Ramos (cell line): Measurements from ENCODE around the gene ANAPC2.

ENCODE experiments used
- in situ Hi-C: fragments of 300-500 bp; cut with MboI; formaldehyde crosslinking; loops from one replicate; pipeline ENCODE4 v1.14.3; 2022; ENCODE audit warnings: low sequenced_read_pairs; ENCODE audit not compliant: unreplicated experiment

Gene ANAPC2

DNA sequence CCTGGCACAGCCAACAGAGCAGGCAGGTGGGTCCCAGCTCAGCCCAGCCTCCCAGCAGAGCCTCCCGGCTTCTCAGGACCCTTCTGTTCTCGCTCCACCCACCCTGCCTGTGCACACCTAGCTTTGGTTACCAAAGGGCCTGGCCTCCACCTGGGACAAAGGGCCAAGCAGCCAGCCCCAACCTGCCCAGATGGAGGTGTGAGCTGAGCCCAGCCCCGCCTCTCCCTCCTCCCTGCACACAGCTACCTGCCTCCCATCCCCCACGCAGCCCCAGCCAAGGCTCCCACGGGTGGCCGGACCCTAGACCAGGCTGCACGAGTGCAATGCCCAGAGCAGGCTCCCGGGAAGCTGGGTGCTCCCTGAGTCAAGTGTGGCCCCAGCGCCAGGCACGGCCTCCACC lies 6.5 kb upstream of the ANAPC2 start:
- in situ Hi-C loops = no loop called here

DNA sequence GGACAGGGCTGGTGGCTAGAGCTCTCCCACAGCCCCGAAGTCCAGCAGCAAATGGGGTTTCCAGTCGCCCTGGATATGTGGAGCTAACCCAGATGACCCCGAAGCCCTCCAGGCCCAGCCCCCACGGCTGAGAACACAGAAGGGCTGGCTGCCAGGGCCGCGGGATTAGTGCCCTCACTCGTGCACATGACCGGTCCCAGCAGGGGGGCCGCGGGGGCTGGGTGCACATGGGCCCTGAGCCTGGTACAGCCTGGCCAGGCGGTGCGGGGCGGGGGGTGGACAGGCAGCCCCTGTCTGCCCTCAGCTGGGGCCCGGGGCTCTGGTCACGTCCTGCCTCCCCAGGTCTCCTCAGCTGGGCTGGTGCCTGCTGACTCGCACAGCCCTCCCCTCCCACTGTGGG lies 6.0 kb upstream of the ANAPC2 start:
- in situ Hi-C loops = no loop called here

DNA sequence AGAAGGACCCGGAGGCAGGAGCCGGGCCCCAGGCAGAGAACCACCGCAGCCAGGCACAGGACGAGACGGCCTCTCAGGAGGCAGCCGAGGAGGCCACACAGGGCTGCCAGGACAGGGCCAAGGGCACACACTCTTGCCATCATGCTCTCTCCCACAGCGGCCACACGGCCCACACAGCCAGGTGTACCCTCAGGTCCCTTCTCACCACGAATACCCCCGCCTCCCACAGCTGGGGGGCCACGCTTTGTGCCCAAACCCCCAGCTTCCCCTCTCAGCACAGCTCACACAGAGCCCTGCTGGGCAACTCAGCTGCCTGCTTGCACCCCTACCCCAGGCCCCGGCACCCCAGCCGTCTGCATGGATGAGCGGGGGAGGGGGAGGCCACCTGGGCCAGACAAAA lies 5.4 kb upstream of the ANAPC2 start:
- in situ Hi-C loops = no loop called here

DNA sequence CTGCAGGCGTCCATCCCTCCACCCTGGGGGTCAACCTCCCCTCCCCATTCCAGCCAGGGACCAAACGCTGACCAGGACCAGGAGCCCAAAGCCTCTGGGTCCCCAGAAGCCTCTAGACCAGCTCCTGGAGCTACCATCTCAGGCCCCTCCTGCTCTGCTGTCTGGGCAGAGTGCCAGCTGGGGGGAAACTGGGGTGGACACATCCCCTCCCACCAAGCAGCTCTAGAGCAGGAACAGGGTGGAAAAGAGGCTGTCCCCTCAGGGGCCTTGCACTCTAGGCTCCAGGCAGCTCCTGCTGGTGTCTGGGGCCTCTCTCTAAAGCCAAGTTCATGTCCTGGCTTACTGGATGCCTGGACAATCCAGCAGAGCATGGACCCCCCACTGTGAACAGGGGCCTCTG lies 4.5 kb upstream of the ANAPC2 start:
- in situ Hi-C loops = no loop called here

DNA sequence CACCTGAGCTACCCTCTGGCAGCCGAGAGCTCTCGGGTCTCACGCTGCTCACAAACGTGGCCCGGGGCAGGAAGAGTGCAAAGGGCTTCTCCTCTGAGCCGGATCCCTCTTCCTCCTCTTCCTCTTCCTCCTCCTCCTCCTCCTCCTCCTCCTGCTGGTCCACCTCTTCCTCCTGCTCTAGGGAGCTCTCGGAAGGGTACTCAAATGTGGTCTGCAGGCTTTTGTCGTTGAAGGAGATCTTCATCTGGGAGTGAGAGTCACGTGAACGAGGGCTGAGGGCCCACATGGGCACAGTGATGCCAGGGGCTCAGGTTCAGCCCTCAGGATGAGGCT lies 4.1 kb upstream of the ANAPC2 start:
- in situ Hi-C loops = no loop called here

DNA sequence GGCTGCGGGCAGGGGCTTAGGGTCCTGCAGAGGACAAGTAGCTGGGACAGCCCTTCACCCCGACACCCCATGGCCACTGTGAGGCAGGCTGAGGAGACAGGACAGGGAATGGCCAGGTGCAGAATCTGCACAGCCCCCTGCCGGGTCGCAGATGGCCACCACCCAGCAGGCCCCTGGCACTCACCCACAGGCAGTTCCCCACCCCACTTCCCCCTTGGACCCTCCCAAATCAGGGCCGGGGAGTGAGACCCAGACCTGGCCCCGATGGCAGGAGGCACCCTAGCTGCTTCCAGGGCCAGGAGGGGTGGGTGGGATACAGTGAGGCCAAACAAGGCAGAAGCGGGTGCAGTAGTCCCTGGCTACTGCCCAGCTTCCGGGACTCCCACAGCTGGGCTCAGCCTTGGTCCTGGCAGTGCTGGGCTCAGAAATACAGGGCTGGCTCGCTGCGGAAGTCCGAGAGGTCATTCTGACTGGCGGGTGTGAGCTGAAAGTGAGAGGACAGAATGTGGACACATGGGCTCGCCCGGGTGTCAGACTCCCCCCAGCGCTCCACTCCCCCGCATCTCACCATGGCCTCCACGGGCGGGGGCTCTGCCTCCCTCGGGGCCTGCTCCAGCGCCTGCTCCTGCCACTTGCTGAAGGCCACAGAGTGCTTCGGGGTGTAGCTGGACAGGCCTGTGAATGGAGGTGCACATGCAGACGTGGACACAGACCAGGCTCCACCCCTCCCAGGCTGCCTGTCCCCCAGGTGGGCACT lies 3.5 kb upstream of the ANAPC2 start:
- in situ Hi-C loops = no loop called here

DNA sequence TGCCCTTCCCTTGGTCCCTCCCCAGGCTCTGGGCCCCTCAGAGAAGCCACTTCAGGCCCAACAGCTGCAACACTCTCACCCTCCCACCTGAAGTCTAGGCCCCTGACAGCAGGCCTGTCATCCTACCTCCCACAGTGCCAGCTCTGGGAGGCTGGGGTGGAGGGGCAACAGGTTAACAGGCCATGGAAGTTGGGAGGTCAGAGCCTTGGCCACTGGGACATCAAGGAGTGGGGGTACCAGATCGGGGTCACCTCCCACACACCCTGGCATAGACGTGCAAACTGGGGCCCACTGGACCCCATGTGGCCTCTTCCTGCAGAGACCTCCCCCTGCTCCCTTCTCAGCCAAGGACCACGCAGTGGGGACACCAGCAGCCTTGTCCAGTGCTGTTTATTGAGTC lies 2.9 kb upstream of the ANAPC2 start:
- in situ Hi-C loops = no loop called here

DNA sequence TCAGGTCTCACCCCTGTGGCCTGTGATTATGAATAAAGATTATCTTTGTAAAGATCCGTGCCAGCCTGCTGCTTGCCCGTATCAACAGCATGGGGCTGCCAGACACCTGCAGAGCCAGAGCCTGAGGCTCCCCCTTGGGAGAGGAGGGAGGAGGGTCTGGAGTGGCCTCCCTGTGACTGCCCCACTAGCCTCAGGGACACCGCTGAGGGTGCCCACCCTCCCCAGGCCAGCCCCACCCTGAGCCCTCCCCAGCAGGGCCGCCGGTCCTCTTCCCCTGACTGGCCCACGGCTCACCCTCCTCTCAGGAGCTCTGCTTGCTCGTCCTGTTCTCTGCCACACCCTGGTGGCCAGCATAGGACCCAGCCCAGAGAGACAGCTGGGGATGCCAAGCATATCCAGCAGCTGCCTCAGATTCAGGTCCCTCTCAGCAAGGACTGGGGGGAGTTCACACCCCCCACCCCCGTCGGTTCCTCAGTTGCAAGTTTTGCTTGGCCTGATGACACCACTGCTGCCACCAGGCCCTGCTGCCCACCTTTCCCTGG lies 2.0 kb upstream of the ANAPC2 start:
- in situ Hi-C loops = no loop called here

DNA sequence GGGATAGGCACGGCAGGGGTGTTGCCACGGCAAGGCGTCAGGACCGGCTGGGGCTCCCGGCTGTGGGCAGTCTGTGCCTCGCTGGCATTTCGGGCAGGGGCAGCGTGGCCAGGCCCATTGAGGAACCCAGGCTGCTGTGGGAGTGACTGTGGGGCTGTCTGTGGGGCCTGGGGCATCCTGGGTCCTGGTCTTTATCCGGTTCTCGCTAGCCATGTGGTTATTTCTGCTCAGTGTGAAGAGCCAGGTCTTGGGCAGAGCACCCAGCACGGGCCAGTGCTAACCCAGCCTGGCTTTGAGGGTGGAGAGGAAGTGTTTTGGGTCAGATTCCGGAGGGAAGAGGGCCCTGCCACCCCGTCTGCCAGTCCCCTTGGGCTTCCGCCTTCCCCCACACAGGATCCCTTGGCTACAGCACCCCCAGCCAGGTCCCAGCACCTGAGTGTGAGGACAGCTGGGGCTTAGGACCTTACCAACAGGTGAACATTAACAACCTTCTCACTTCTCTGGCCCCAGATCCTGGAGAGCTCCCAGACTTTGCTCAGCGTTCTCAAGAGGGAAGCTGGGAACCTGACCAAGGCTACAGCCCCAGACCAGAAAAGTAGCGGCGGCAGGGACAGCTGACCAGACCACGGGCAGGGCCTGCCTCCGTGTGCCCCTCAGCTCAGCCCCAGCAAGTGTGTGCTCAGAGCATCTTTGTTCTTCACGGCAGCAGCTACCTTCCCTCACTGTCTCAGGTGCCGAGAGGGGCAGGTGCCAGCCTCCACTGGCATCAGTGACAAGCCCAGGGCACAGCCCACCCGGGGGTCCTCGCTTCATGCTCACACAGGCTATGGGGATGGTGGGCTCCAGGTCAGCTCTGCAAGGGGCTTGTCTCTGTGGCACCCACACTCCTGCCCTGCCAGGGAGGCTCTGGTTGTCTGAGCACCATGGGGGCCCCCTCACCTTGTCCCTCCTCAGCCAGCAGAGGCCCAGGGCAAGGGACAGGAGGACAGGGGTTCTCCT lies 1.2 kb upstream of the ANAPC2 start:
- in situ Hi-C loops = no loop called here

DNA sequence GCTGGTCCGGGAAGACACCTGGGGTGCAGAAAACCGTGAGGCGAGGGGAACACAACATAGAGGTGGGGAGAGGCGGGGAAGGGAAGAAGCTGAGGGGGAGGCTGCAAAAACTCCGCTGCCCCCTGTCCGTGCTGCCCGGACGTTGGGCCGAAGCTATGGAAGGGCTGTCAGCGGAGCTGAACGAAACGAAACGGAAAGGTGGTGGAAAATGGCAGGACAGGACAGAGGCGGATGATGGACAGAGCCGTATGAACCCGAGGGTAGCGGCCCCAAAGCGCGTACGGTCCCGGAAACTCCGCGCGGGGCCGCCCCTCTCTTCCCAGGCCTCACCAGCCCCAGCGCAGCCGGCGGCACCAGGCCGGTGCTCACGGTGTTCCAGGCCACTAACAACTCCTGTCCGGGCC lies 272 bp downstream of the ANAPC2 start:
- in situ Hi-C loops = no loop called here

DNA sequence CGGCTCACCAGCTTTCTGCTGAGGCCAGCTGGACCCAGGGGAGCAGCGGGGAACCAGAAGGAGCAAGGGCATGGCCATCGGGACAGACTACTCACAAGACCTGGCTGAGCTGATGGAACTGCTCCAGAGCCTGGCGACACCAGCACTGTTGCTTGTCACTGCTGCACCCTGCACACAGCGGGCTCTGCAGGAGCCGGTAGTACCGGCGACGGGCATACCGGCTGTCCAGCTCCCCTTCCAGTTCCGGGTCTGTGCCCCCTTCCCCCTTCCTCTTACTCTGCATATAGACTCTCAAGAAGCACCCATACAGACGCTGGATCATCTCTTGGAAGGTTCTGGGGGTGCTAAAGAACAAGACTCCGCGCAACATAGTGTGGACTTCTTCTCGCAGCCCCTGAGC lies 974 bp downstream of the ANAPC2 start:
- in situ Hi-C loops = no loop called here

DNA sequence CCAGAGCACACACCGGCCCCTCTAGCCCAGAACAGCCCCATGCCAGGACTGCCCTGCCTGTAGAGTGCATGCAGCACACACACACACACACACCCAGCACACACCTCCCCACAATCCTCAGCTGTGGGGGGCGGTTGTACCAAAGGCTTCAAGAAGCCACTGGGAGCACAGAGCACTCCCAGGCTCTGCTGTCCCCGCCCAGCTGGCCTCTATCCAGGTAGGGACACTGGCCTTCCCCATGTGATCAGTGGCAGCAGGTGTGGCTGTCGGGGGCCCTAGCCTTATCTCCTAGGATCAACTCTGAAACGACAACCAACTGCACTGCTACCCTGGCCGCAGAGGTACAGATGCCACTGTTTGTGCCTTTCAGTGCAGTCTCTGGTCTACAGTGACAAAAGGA lies 2.0 kb downstream of the ANAPC2 start:
- in situ Hi-C loops = no loop called here

DNA sequence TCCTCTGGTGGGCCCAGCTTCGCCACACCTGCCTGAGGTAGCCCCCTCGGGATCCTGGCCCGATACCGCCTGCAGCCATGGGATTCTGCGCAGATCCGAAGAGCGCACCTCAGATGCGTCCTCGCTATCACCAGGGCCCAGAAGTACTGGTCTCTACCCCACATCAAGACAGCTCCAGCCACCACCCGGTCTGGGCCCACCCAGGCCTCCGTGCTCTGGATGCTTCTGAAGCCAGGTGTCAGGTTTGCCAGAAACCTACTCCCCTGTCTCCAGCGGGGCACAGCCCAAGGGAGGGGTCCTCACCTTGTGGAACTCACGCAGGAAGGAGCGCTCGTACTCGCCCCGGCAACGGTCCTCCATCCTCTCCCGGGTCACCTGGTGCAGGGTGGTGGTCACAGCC lies 2.4 kb downstream of the ANAPC2 start:
- in situ Hi-C loops = no loop called here

DNA sequence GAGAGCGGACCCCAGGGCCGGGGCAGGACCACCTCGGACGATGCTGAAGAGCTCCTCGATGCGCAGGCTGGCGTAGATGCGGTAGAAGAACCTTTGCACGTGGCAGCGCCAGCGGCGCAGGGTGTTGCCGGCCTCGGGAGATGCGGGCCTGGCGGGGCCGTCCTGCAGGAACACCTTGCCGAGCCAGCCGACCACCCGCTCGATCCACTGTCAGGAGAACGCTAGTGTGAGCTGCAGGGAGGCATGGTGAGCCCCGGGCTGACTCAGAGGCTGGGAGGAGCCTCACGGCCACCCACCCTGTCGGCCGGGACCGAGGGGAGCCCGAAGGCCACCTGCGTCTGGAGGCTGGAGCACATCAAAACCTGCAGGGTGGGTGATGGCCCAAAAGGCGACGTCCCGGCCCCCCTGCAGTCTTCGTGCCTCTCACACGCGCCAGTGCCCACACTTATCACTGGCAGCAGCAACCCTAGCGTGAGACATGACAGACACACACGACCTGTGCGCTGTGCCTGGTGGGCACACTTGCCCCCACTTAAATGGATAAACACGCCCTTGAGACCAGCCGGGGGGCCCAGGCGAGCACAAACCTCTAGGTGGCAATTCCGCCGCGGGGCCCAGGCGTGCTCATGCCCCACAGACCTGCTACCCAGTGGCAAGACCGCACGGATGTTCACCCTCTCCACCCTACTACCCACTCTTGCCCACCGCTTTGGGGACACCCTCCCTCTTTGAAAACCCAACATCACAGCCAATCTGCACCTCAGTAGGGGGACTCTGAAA lies 3.3 kb downstream of the ANAPC2 start:
- in situ Hi-C loops = no loop called here

DNA sequence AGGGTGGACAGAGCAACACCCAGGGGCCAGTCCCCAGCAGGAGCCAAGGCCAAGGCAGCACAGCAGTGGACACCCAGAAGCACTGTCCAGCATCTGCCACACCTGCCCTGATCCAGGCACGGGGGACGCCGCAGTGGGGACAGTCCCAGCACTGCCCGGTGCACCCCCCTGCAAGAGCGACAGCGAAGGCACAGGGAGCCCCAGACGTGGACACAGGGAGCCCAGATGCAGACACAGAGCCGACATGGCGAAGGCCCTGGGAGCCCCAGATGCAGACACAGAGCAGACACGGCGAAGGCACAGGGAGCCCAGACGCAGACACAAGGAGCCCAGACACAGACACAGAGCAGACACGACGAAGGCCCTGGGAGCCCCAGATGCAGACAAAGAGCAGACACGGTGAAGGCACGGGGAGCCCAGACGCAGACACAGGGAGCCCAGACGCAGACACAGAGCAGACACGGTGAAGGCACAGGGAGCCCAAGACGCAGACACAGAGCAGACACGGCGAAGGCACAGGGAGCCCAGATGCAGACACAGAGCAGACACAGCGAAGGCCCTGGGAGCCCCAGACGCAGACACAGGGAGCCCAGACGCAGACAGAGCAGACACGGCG lies 4.3 kb downstream of the ANAPC2 start:
- in situ Hi-C loops = no loop called here

DNA sequence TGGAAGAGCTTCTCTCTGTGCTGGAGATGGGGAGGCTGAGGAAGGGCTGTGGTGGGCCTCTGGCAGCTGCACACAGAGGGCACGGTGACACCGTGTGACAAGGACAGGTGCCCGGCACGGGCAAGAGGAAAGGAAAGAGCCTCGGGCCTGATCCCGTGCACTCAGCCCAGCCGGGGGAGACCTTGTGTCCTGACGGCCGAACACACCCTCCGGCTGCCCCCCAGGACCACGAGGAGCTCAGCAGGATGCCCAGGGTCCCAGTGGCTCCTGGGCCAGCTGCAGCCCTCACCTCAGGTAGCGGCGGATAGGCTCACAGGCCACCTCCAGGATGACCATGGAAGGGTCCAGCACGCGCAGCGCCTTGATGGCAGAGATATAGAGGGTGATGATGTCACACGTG lies 5.5 kb downstream of the ANAPC2 start:
- in situ Hi-C loops = no loop called here

DNA sequence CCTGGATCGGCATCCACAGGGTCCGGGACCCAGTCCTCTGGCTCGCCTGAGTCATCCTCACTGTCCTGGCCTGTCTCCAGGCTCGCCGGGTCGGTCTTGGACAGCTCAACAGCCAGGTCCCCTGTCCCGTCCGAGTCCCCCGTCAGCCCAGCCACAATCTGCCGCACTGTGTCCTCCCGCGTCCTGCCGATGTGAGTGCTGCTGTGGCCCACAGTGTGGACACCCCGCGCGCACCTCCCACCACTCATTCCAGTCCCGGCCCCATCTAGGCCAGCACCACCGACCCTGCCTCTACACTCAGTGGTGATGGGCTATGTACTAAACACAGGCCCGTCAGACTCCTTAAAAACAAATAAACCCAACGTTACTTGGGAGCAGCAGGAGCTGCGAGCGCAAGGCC lies 6.7 kb downstream of the ANAPC2 start:
- in situ Hi-C loops = no loop called here

DNA sequence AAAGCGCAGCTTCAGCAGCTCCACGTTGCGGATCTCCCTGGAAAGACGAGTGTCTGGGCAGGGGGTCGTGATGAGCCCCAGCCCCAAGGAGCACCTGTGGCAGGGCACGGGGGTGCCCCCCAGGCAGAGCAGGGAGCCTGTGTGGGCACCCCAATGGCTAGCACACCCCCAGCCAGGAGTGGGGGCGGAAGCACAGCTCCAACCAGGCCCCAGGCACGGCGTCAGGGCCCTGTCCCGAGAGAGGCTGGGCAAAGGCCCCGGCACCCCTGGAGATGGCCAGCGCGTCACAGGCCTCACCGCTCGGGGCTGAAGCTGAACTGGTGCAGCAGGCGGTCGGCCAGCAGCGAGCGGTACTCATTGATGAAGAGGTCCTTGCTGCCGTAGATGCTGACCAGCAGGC lies 7.9 kb downstream of the ANAPC2 start:
- in situ Hi-C loops = no loop called here

DNA sequence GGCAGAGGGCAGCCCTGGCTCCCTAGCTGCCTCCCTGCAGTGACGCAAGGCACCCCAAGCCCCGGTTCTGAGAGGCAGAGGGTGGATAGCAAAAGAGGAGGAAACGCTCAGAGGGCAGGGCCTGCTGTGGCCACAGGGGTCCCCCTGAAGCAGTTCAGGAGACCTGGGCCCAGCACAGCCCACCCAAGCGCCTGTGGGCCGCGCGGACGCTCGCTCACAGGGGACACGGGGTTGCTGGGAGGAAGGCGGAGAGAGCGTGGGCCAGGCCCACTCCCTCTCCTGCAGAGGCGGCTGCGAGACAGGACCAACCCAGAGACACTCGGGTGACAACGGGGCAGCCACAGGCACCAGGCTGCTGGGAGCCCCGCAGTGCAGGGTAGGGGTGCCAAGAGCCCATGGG lies 8.6 kb downstream of the ANAPC2 start:
- in situ Hi-C loops = no loop called here

DNA sequence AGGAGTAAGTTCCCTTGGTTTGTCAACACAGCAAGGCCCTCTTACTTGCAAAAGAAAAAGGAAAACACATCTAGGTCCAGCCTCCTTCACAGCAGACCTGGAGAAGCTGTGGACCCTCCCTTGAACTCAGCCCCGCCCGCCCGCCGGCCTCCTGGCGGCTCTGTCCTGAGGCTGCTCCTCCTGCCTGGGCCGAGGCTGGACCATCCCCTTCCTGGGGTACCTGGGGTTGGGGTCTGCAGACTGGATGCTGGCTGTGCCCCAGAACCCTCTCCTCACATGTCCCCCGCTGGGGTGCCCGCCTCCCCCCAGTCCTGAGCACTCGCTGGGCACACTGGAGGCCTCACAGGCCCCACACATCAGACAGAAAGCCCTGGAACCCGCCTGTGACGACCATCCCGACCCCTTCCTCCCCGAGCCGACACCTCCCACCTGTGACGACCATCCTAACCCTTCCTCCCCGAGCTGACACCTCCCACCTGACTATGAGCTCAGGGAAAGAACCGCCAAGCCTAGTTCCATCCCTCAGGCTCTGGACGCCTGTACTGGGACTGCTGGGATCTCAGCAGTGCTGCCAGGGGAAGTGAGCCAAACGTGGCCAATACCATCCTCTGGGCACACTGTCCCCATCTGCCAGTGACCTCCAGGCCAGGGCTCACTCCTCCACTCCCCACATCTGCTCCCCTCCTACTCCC lies 9.3 kb downstream of the ANAPC2 start:
- in situ Hi-C loops = no loop called here
